HepG2 (cell line): ENCODE results near the gene POU6F2.

Experiments used
- CTCF ChIP-seq: sonication (generic); formaldehyde crosslinking; IDR thresholded peaks from 2 replicates; pipeline ENCODE4 v1.5.0; 2020; ENCODE audit warnings: mild to moderate bottlenecking, missing genetic modification reagents, moderate library complexity
- ELF4 ChIP-seq: sonication (generic); formaldehyde crosslinking; IDR thresholded peaks from 2 replicates; pipeline ENCODE4 v1.5.0; 2020; ENCODE audit warnings: missing genetic modification reagents, mild to moderate bottlenecking, moderate library complexity, borderline replicate concordance
- ISL2 ChIP-seq: sonication (generic); formaldehyde crosslinking; IDR thresholded peaks from 2 replicates; pipeline ENCODE4 v1.5.0; 2020; ENCODE audit warnings: missing genetic modification reagents
- MTA3 ChIP-seq: sonication (generic); formaldehyde crosslinking; IDR thresholded peaks from 2 replicates; pipeline ENCODE4 v1.4.0; 2020; ENCODE audit warnings: missing genetic modification reagents
- POLR2A ChIP-seq, 2 experiments: IDR thresholded peaks; 2 replicates each; pipeline ENCODE4 v1.6.1; 2011; ENCODE audit warnings: low read depth in 2 of 2, low read length in 2 of 2, mild to moderate bottlenecking in 1 of 2, moderate library complexity in 1 of 2; ENCODE audit not compliant: insufficient read depth in 1 of 2
- RAD21 ChIP-seq: fragments of 450-650 bp; formaldehyde crosslinking; IDR thresholded peaks from 2 replicates; pipeline ENCODE4 v1.5.0; 2020; ENCODE audit warnings: mild to moderate bottlenecking
- SIN3A ChIP-seq: IDR thresholded peaks from 2 replicates; pipeline ENCODE4 v1.6.1; 2011; ENCODE audit warnings: low read depth, mild to moderate bottlenecking, control low read depth, low read length, borderline replicate concordance
- ZNF143 ChIP-seq: sonication (generic); formaldehyde crosslinking; IDR thresholded peaks from 2 replicates; pipeline ENCODE4 v1.4.0; 2020; ENCODE audit warnings: missing genetic modification reagents
- ZNF20 ChIP-seq: sonication (generic); formaldehyde crosslinking; IDR thresholded peaks from 2 replicates; pipeline ENCODE4 v1.4.0; 2020; ENCODE audit warnings: mild to moderate bottlenecking, moderate library complexity, missing genetic modification reagents
- ZNF703 ChIP-seq: sonication (generic); formaldehyde crosslinking; IDR thresholded peaks from 2 replicates; pipeline ENCODE4 v1.5.1; 2020; ENCODE audit warnings: missing genetic modification reagents, mild to moderate bottlenecking, moderate library complexity, borderline replicate concordance
- TF ChIP-seq, protein P1 (sequence below): sonication (generic); formaldehyde crosslinking; IDR thresholded peaks from 2 replicates; pipeline ENCODE4 v1.4.0; 2020; ENCODE audit warnings: missing genetic modification reagents, mild to moderate bottlenecking, borderline replicate concordance

DNA sequence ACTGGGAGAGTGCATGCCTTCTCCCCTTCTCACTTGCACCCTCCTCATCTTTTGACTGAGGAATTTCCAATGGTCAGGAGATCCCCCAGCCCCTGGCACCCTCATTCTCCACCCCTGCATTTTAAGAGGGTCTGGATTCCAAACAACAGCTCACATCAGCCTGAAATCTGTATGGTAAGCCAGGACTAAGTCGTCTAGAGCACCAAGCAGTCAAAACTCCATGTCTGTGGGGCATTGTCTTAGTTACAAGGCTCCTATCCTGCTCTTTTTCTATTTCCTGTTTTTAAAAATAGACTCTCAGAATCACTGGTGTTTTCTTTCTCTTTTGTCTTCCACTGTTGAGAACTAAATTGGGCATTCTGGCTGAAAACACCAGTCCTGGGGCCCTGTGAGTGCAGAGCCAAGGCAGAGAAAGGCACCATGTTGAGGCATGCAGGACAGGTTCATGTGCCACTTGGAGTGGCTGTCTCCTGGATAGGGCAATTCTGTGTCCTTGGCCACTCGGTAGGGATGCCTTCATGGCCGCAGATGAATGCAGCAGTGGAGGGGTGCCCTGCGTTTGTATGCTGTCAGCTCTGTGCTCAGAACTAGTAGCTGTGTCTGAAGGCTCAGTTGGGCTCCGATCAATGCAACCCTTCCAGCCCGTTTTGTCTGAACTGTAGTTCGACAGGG, 371.9 kb downstream of the POU6F2 start:
- TF ChIP-seq, protein P1, sequence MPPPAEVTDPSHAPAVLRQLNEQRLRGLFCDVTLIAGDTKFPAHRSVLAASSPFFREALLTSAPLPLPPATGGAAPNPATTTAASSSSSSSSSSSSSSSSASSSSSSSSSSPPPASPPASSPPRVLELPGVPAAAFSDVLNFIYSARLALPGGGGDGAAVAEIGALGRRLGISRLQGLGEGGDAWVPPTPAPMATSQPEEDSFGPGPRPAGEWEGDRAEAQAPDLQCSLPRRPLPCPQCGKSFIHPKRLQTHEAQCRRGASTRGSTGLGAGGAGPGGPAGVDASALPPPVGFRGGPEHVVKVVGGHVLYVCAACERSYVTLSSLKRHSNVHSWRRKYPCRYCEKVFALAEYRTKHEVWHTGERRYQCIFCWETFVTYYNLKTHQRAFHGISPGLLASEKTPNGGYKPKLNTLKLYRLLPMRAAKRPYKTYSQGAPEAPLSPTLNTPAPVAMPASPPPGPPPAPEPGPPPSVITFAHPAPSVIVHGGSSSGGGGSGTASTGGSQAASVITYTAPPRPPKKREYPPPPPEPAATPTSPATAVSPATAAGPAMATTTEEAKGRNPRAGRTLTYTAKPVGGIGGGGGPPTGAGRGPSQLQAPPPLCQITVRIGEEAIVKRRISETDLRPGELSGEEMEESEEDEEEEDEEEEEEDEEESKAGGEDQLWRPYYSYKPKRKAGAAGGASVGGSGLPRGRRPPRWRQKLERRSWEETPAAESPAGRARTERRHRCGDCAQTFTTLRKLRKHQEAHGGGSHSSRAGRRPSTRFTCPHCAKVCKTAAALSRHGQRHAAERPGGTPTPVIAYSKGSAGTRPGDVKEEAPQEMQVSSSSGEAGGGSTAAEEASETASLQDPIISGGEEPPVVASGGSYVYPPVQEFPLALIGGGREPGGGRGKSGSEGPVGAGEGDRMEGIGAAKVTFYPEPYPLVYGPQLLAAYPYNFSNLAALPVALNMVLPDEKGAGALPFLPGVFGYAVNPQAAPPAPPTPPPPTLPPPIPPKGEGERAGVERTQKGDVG, result no peak
- TF ChIP-seq ZNF20 (CRISPR knock-in tag) (no peak), ZNF703 (CRISPR knock-in tag) (no peak), ELF4 (CRISPR knock-in tag) (no peak), SIN3A (no peak), MTA3 (no peak), ZNF143 (CRISPR knock-in tag) (no peak), ISL2 (CRISPR knock-in tag) (no peak), POLR2A (IDR thresholded peaks at IDR 0.05; ENCODE audit: insufficient read depth in 1 of 2, low read depth in 2 of 2, low read length in 2 of 2) (no peak), RAD21 (no peak), CTCF (no peak)
